AG20443 (cell line): ENCODE measurements around the gene TMEM39B.
"Not testable (repeated sequence)": the region's sequence is repeated elsewhere in the genome, so short reads cannot be mapped to it uniquely, and the experiment has no call there.

ENCODE experiments used
- DNase-seq: peaks from one replicate; pipeline ENCODE4 v3.0.0; 2012; ENCODE audit warnings: low spot score, mixed read lengths

TMEM39B gene

GRCh38 chr1:32112806-32113375, 40.2 kb downstream of the TMEM39B start:
- no peak for DNase-seq

- DNase-seq, result not testable (repeated sequence)
These were observed 40.7 kb downstream of the TMEM39B start for GRCh38 chr1:32113436-32113835.

GRCh38 chr1:32114420-32114819, 41.7 kb downstream of the TMEM39B start:
- no peak for DNase-seq

GRCh38 chr1:32115496-32115895, 42.8 kb downstream of the TMEM39B start:
- no peak for DNase-seq

- DNase-seq, result no peak
These were observed 43.8 kb downstream of the TMEM39B start for GRCh38 chr1:32116531-32116930.

- no peak for DNase-seq
These were observed 49.4 kb downstream of the TMEM39B start for GRCh38 chr1:32122151-32122550.

- DNase-seq, result not testable (repeated sequence)
These were observed 50.6 kb downstream of the TMEM39B start for GRCh38 chr1:32123361-32123760.

GRCh38 chr1:32125313-32125712, 52.6 kb downstream of the TMEM39B start:
- DNase-seq, result no peak

- DNase-seq, result no peak
These were observed 54.0 kb downstream of the TMEM39B start for GRCh38 chr1:32126770-32127169.

- DNase-seq, result no peak
These were observed 54.9 kb downstream of the TMEM39B start for GRCh38 chr1:32127409-32128198.

- DNase-seq, result no peak
These were observed 55.7 kb downstream of the TMEM39B start for GRCh38 chr1:32128479-32128878.

GRCh38 chr1:32128964-32129363, 56.2 kb downstream of the TMEM39B start:
- DNase-seq, result no peak

GRCh38 chr1:32133950-32134280, 61.2 kb downstream of the TMEM39B start:
- not testable (repeated sequence) for DNase-seq

GRCh38 chr1:32137111-32137510, 64.4 kb downstream of the TMEM39B start:
- DNase-seq, result no peak

GRCh38 chr1:32138965-32139364, 66.2 kb downstream of the TMEM39B start:
- DNase-seq, result no peak

GRCh38 chr1:32142446-32143301, 69.9 kb downstream of the TMEM39B start:
- peak; percentile 94 for DNase-seq

- not testable (repeated sequence) for DNase-seq
These were observed 70.6 kb downstream of the TMEM39B start for GRCh38 chr1:32143302-32143695.

GRCh38 chr1:32144033-32144432, 71.3 kb downstream of the TMEM39B start:
- no peak for DNase-seq

GRCh38 chr1:32147799-32148198, 75.1 kb downstream of the TMEM39B start:
- not testable (repeated sequence) for DNase-seq

GRCh38 chr1:32150847-32151246, 78.1 kb downstream of the TMEM39B start:
- DNase-seq, result no peak

GRCh38 chr1:32151319-32151787, 78.6 kb downstream of the TMEM39B start:
- peak; percentile 52 for DNase-seq
